ENCODE data around the gene ATP2B1. TPM values are rescaled to one million over a fixed set of nuclear protein-coding genes. Genes with fewer than 3 reads are reported as not detected.
A peak's percentile ranks its signal among the peaks of the same experiment; 100 is the strongest.

The ATP2B1 gene
- total and polyA plus RNA-seq, 2 of the 13 experiments (the other 11 are each of a cell fraction or from before 2014, with no cell fraction given) = 12.1 to 60.2 TPM

DNA sequence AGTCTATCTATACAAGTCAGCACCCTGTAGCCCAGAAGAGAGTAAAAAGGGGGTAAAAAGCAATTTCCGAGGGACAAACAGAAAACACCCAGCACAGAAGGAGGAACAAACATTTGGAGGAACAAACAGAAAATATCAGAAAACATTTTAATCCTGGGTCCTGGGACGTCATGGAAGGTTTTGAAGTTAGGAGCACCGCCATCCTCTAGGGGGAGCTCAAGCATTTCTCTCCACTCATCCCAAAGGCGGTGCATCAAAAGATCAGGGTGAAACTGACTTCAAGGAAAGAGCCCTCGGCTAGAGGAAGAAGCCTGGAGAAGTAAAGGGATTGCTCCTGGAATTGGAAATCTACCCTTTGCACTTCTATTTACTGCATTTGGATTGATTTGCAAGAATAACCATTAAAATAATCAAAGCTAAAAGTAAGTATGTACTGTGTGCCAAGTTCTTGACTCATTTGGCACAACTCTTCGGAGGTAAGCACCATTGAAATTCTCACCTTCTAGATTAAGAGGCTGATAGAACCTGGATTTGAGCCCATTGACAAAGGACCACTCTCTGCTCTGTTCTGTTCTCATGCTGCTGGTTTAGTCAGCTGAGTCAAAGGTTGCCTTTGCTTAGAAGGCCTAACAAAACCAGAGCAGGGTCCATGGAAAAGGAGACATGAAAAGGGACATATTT lies 165.6 kb downstream of the ATP2B1 start (continued):
- TF ChIP-seq ZNF3 (CRISPR knock-in tag; IDR thresholded peaks at IDR 0.05) (no peak), RAD21 (CRISPR knock-in tag; IDR thresholded peaks at IDR 0.05) (peak; percentile 84), ZNF460 (CRISPR knock-in tag; IDR thresholded peaks at IDR 0.05; ENCODE audit: borderline replicate concordance) (no peak), ZNF619 (CRISPR knock-in tag; IDR thresholded peaks at IDR 0.05) (no peak), ZNF143 (CRISPR knock-in tag; IDR thresholded peaks at IDR 0.05) (no peak), ZSCAN12 (CRISPR knock-in tag; IDR thresholded peaks at IDR 0.05) (no peak), KAT8 (CRISPR knock-in tag; IDR thresholded peaks at IDR 0.05) (peak; percentile 12; the same call in 1 of the 2 replicates), ETV5 (CRISPR knock-in tag; IDR thresholded peaks at IDR 0.05; ENCODE audit: borderline replicate concordance) (no peak), CAMTA2 (CRISPR knock-in tag; IDR thresholded peaks at IDR 0.05; ENCODE audit: borderline replicate concordance) (no peak), TCF7 (IDR thresholded peaks at IDR 0.05; ENCODE audit: low read depth) (peak; percentile 89), SSRP1 (CRISPR knock-in tag; IDR thresholded peaks at IDR 0.05) (no peak), CREM (IDR thresholded peaks at IDR 0.05) (no peak), CREM (CRISPR knock-in tag; IDR thresholded peaks at IDR 0.05) (no peak), ATF1 (CRISPR knock-in tag; IDR thresholded peaks at IDR 0.05) (peak; percentile 16; the same call in 1 of the 2 replicates), ZNF136 (CRISPR knock-in tag; IDR thresholded peaks at IDR 0.05; ENCODE audit: low read depth) (no peak), FOXA1 (IDR thresholded peaks at IDR 0.05) (no peak), FOXA1 (CRISPR knock-in tag; IDR thresholded peaks at IDR 0.05) (no peak), HNF1B (CRISPR knock-in tag; IDR thresholded peaks at IDR 0.05) (no peak), HNRNPL (IDR thresholded peaks at IDR 0.05; ENCODE audit: low read depth, low read length) (no peak), STAT5B (CRISPR knock-in tag; IDR thresholded peaks at IDR 0.05) (no peak)
- TF ChIP-seq, protein P1, sequence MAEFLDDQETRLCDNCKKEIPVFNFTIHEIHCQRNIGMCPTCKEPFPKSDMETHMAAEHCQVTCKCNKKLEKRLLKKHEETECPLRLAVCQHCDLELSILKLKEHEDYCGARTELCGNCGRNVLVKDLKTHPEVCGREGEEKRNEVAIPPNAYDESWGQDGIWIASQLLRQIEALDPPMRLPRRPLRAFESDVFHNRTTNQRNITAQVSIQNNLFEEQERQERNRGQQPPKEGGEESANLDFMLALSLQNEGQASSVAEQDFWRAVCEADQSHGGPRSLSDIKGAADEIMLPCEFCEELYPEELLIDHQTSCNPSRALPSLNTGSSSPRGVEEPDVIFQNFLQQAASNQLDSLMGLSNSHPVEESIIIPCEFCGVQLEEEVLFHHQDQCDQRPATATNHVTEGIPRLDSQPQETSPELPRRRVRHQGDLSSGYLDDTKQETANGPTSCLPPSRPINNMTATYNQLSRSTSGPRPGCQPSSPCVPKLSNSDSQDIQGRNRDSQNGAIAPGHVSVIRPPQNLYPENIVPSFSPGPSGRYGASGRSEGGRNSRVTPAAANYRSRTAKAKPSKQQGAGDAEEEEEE (CRISPR knock-in tag; IDR thresholded peaks at IDR 0.05; ENCODE audit: borderline replicate concordance) = no peak
- TF ChIP-seq, protein P2, sequence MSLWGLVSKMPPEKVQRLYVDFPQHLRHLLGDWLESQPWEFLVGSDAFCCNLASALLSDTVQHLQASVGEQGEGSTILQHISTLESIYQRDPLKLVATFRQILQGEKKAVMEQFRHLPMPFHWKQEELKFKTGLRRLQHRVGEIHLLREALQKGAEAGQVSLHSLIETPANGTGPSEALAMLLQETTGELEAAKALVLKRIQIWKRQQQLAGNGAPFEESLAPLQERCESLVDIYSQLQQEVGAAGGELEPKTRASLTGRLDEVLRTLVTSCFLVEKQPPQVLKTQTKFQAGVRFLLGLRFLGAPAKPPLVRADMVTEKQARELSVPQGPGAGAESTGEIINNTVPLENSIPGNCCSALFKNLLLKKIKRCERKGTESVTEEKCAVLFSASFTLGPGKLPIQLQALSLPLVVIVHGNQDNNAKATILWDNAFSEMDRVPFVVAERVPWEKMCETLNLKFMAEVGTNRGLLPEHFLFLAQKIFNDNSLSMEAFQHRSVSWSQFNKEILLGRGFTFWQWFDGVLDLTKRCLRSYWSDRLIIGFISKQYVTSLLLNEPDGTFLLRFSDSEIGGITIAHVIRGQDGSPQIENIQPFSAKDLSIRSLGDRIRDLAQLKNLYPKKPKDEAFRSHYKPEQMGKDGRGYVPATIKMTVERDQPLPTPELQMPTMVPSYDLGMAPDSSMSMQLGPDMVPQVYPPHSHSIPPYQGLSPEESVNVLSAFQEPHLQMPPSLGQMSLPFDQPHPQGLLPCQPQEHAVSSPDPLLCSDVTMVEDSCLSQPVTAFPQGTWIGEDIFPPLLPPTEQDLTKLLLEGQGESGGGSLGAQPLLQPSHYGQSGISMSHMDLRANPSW (CRISPR knock-in tag; IDR thresholded peaks at IDR 0.05; ENCODE audit: borderline replicate concordance) = no peak
- TF ChIP-seq, protein P3, sequence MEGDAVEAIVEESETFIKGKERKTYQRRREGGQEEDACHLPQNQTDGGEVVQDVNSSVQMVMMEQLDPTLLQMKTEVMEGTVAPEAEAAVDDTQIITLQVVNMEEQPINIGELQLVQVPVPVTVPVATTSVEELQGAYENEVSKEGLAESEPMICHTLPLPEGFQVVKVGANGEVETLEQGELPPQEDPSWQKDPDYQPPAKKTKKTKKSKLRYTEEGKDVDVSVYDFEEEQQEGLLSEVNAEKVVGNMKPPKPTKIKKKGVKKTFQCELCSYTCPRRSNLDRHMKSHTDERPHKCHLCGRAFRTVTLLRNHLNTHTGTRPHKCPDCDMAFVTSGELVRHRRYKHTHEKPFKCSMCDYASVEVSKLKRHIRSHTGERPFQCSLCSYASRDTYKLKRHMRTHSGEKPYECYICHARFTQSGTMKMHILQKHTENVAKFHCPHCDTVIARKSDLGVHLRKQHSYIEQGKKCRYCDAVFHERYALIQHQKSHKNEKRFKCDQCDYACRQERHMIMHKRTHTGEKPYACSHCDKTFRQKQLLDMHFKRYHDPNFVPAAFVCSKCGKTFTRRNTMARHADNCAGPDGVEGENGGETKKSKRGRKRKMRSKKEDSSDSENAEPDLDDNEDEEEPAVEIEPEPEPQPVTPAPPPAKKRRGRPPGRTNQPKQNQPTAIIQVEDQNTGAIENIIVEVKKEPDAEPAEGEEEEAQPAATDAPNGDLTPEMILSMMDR (CRISPR knock-in tag; IDR thresholded peaks at IDR 0.05) = peak; percentile 87
